GM12878 (cell line): ENCODE results near the gene IFIT5. TPM values are rescaled to one million over a fixed set of nuclear protein-coding genes. Genes with fewer than 3 reads are reported as not detected.

Source experiments
- ATAC-seq: fragments of 200-7000 bp; cut with Tn5 transposase; 3 replicates; pipeline ENCODE4 v1.9.1; 2020; ENCODE audit warnings: mild to moderate bottlenecking, moderate library complexity
- BruUV-seq: library from RNA; stranded (reverse); fragments of 400-500 nt; replicated peaks from 2 replicates; lab custom pipeline; 2021; lab: Mats Ljungman, UMichigan
- CTCF ChIA-PET: fragments of 300-600 bp; sonication (Branson Sonifier 250); formaldehyde crosslinking; extraction: SDS; loops from one replicate; lab custom pipeline; 2021; ENCODE audit warnings: inconsistent platforms; lab: Yijun Ruan, JAX
- POLR2A ChIA-PET: fragments of 350-600 bp; formaldehyde crosslinking; extraction: SDS; loops from one replicate; lab custom pipeline; 2021; ENCODE audit warnings: inconsistent platforms; lab: Charles Lee
- RAD21 ChIA-PET: fragments of 300-600 bp; sonication (Branson Sonifier 250); formaldehyde crosslinking; loops from one replicate; lab custom pipeline; 2023; ENCODE audit warnings: antibody characterized with exemption; ENCODE audit not compliant: unreplicated experiment; lab: Charles Lee
- SMC1A ChIA-PET: fragments of 300-600 bp; sonication (Branson Sonifier 250); formaldehyde crosslinking; loops from one replicate; lab custom pipeline; 2023; ENCODE audit not compliant: unreplicated experiment, uncharacterized antibody; lab: Charles Lee
- DNase-seq: peaks from one replicate; pipeline ENCODE4 v3.0.0-alpha.2; 2011; ENCODE audit warnings: low read depth, low spot score
- FAIRE-seq: peaks from 3 replicates; lab custom pipeline; 2011; peaks lifted over from hg19 to GRCh38; lab: Jason Lieb, UNC
- H2AFZ ChIP-seq: 2 replicates; pipeline ENCODE4 v1.6.0; 2011; ENCODE audit warnings: low read depth, low read length, control low read depth; ENCODE audit not compliant: control insufficient read depth
- H3K27ac ChIP-seq: 2 replicates; pipeline ENCODE4 v1.5.1; 2011; ENCODE audit warnings: control low read depth; ENCODE audit not compliant: control insufficient read depth, insufficient read depth
- H3K27me3 ChIP-seq, 2 experiments: replicated peaks in 1 of 2; 2 replicates each; pipeline versions ENCODE4 v1.6.0 to v1.6.1; 2011; ENCODE audit warnings: low read length in 1 of 2; ENCODE audit not compliant: control insufficient read depth in 2 of 2, insufficient read depth in 2 of 2
- H3K36me3 ChIP-seq, 2 experiments: 2 replicates each; pipeline ENCODE4 v1.5.1; 2011; ENCODE audit warnings: low read length in 1 of 2; ENCODE audit not compliant: control insufficient read depth in 2 of 2, insufficient read depth in 2 of 2
- H3K4me1 ChIP-seq: 2 replicates; pipeline ENCODE4 v1.6.1; 2011; ENCODE audit warnings: mild to moderate bottlenecking, low read length, moderate library complexity, mixed read lengths; ENCODE audit not compliant: control insufficient read depth, insufficient read depth
- H3K4me2 ChIP-seq: 2 replicates; pipeline ENCODE4 v1.6.0; 2011; ENCODE audit warnings: control low read depth; ENCODE audit not compliant: control insufficient read depth, insufficient read depth
- H3K4me3 ChIP-seq: fragments of 200-600 bp; sonication (generic); 2 replicates; pipeline ENCODE4 v1.5.1; 2016
- H3K79me2 ChIP-seq: 2 replicates; pipeline ENCODE4 v1.6.0; 2011; ENCODE audit warnings: low read length; ENCODE audit not compliant: control insufficient read depth, insufficient read depth
- H3K9ac ChIP-seq: 2 replicates; pipeline ENCODE4 v1.8.0; 2011; ENCODE audit warnings: low read length, control low read depth, mixed read lengths; ENCODE audit not compliant: control insufficient read depth, insufficient read depth
- H3K9me3 ChIP-seq: replicated peaks from 3 replicates; pipeline ENCODE4 v1.5.1; 2011; ENCODE audit warnings: mild to moderate bottlenecking, low read length; ENCODE audit not compliant: control insufficient read depth, insufficient read depth
- H4K20me1 ChIP-seq: 2 replicates; pipeline ENCODE4 v1.6.0; 2011; ENCODE audit not compliant: control insufficient read depth, insufficient read depth
- FOS ChIP-seq: IDR thresholded peaks from 3 replicates; pipeline ENCODE4 v1.6.1; 2011; ENCODE audit warnings: borderline replicate concordance; ENCODE audit not compliant: insufficient read length; ENCODE audit errors: extremely low read depth
- FOXK2 ChIP-seq: fragments of 450-650 bp; IDR thresholded peaks from 2 replicates; pipeline ENCODE4 v1.6.1; 2017; ENCODE audit warnings: mild to moderate bottlenecking, moderate library complexity
- IRF4 ChIP-seq: IDR thresholded peaks from 2 replicates; pipeline ENCODE4 v1.6.1; 2011; ENCODE audit warnings: low read depth, low read length
- POLR2AphosphoS5 ChIP-seq: IDR thresholded peaks from 2 replicates; pipeline ENCODE4 v1.6.1; 2011; ENCODE audit warnings: mild to moderate bottlenecking, low read length, inconsistent platforms
- SMC3 ChIP-seq: IDR thresholded peaks from 2 replicates; pipeline ENCODE4 v1.6.1; 2011; ENCODE audit warnings: low read length, improper control_type of control experiment, borderline replicate concordance
- STAT3 ChIP-seq: IDR thresholded peaks from 2 replicates; pipeline ENCODE4 v1.6.1; 2011; ENCODE audit warnings: low read depth, low read length, improper control_type of control experiment
- ZNF217 ChIP-seq: fragments of 450-650 bp; IDR thresholded peaks from 2 replicates; pipeline ENCODE4 v1.6.1; 2017; ENCODE audit warnings: antibody characterized with exemption, mild to moderate bottlenecking
- WGBS: methylation state at CpG from one replicate; pipeline ENCODE4 v1.1.6; 2016; ENCODE audit warnings: low lambda C conversion rate; ENCODE audit not compliant: insufficient replicate concordance, insufficient coverage; ENCODE audit errors: missing lambda C conversion rate; 5-methylcytosine and 5-hydroxymethylcytosine counted together
- in situ Hi-C: fragments of 300-500 bp; cut with MboI; formaldehyde crosslinking; loops from 9 replicates; pipeline ENCODE4 v1.14.3; 2018; ENCODE audit warnings: mixed read lengths
- intact Hi-C: fragments of 100-400 bp; cut with micrococcal nuclease; formaldehyde crosslinking; loops from one replicate; pipeline ENCODE4 v1.14.2; 2022; ENCODE audit not compliant: unreplicated experiment
- polyA plus RNA-seq, 11 experiments: library from polyadenylated mRNA; depleted of rRNA in 4 of 11; unstranded in 6 of 11; stranded (reverse) in 5 of 11; fragments of >200 nt; fragmentation: Nextera tagmentation in 4 of 11; fragmentation: Illumina TruSeq in 1 of 11; extraction: Ambion mirVana in 4 of 11; extraction: Trizol in 1 of 11; gene quantifications; 1 replicate in 1 of 11; 2 replicates in 10 of 11; pipeline versions ENCODE4 v1.2.1 to v1.2.3, GENCODE V29; 2011 to 2016; ENCODE audit warnings: inconsistent platforms in 2 of 11, missing spikeins in 2 of 11, low read depth in 1 of 11
- total RNA-seq, 4 experiments: library from RNA; depleted of rRNA in 3 of 4; stranded (reverse); fragments of >200 nt in 3 of 4; fragmentation: Illumina TruSeq in 1 of 4; extraction: Trizol in 1 of 4; gene quantifications; 2 replicates each; pipeline versions ENCODE4 v1.2.1 to v1.2.3, GENCODE V29; 2013 to 2021
- TF ChIP-seq, protein P1 (sequence below): fragments of 450-650 bp; IDR thresholded peaks from 2 replicates; pipeline ENCODE4 v1.6.1; 2016; ENCODE audit warnings: mild to moderate bottlenecking, moderate library complexity, borderline replicate concordance
- TF ChIP-seq, protein P2 (sequence below): IDR thresholded peaks from 2 replicates; pipeline ENCODE4 v1.6.1; 2011; ENCODE audit warnings: borderline replicate concordance, low read depth, mild to moderate bottlenecking, moderate library complexity, low read length; ENCODE audit not compliant: insufficient read depth, poor library complexity, severe bottlenecking
- TF ChIP-seq, protein P3 (sequence below): IDR thresholded peaks from 2 replicates; pipeline ENCODE4 v1.6.1; 2012; ENCODE audit warnings: low read depth, low read length, improper control_type of control experiment
- TF ChIP-seq, protein P4 (sequence below): IDR thresholded peaks from 2 replicates; pipeline ENCODE4 v1.6.1; 2012; ENCODE audit warnings: low read length, inconsistent platforms
- TF ChIP-seq, protein P5 (sequence below): fragments of 450-650 bp; formaldehyde crosslinking; IDR thresholded peaks from 2 replicates; pipeline ENCODE4 v1.4.0; 2022; ENCODE audit warnings: mild to moderate bottlenecking, moderate library complexity

The IFIT5 gene
- total and polyA plus RNA-seq, 10 of the 15 experiments (the other 5 are each of a cell fraction or from before 2014, with no cell fraction given) = 5.9 to 17.0 (median 10.4) TPM

DNA sequence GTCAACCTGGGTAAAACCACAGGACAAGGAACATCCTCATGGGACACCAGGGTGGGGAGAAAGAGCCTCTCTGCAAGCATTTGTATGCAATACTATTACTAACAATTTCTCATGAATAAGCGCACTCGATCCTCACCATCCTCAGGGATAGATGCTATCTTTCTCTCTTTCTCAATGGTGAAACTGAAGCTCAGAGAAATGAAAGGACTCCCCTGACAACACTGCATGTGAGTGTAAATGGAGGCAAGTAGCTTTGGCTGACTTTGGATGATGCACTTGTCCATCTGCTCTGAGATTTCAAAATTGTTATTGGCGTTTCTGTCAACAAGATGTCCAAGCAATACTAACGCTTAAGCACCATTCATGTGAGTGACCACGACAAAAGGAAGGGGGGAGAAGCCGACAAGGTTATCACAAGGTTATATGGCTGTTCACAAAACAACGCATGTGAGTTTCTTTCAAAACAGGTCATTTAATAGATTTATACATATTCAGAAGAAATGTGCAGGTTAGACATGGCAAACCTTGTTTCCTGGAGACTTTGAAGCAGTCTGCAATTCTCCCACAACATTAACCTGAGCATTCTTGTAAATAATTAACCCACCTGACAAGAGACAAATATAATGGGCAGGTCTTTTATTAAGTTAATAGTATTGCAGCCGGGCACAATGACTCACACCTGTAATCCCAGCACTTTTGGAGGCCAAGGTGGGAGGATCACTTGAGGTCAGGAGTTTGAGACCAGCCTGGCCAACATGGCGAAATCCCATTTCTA is 54.0 kb downstream of the IFIT5 start:
- H3K27ac ChIP-seq = no peak overlapping the region
- H3K4me1 ChIP-seq = no peaks in the 10 kb centered on the region
- no peak overlapping the region for H2AFZ ChIP-seq
- intact Hi-C loops (no loop called here), in situ Hi-C loops (no loop called here)
- H3K9me3 ChIP-seq = no peaks in the 10 kb centered on the region
- ATAC-seq = no peak
- 61% methylated on average over 9 of the region's 9 CpGs for WGBS
- H3K9ac ChIP-seq = no peak overlapping the region
- H4K20me1 ChIP-seq = no peaks in the 10 kb centered on the region
- no peak for FAIRE-seq
- no peaks in the 10 kb centered on the region for H3K27me3 ChIP-seq
- H3K4me3 ChIP-seq = no peak overlapping the region
- SMC1A ChIA-PET = interaction anchor here (0.9 to 1.3 kb wide), 2 partner anchors 11 to 21 kb away, joined by 3 to 4 read pairs; no protein-coding TSS in a partner anchor
- H3K79me2 ChIP-seq = no peaks in the 10 kb centered on the region
- BruUV-seq = no TSS peak
- POLR2A ChIA-PET = no interaction called here
- no peak for DNase-seq
- RAD21 ChIA-PET = no interaction called here
- CTCF ChIA-PET = interaction anchor here (2.7 kb wide), 1 partner anchor 96 kb away, joined by 9 read pairs; no protein-coding TSS in a partner anchor
- H3K36me3 ChIP-seq = no peaks in the 10 kb centered on the region
- H3K4me2 ChIP-seq = no peak overlapping the region
- TF ChIP-seq, protein P1, sequence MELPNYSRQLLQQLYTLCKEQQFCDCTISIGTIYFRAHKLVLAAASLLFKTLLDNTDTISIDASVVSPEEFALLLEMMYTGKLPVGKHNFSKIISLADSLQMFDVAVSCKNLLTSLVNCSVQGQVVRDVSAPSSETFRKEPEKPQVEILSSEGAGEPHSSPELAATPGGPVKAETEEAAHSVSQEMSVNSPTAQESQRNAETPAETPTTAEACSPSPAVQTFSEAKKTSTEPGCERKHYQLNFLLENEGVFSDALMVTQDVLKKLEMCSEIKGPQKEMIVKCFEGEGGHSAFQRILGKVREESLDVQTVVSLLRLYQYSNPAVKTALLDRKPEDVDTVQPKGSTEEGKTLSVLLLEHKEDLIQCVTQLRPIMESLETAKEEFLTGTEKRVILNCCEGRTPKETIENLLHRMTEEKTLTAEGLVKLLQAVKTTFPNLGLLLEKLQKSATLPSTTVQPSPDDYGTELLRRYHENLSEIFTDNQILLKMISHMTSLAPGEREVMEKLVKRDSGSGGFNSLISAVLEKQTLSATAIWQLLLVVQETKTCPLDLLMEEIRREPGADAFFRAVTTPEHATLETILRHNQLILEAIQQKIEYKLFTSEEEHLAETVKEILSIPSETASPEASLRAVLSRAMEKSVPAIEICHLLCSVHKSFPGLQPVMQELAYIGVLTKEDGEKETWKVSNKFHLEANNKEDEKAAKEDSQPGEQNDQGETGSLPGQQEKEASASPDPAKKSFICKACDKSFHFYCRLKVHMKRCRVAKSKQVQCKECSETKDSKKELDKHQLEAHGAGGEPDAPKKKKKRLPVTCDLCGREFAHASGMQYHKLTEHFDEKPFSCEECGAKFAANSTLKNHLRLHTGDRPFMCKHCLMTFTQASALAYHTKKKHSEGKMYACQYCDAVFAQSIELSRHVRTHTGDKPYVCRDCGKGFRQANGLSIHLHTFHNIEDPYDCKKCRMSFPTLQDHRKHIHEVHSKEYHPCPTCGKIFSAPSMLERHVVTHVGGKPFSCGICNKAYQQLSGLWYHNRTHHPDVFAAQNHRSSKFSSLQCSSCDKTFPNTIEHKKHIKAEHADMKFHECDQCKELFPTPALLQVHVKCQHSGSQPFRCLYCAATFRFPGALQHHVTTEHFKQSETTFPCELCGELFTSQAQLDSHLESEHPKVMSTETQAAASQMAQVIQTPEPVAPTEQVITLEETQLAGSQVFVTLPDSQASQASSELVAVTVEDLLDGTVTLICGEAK = no peak
- TF ChIP-seq SMC3 = no peak
- TF ChIP-seq, protein P2, sequence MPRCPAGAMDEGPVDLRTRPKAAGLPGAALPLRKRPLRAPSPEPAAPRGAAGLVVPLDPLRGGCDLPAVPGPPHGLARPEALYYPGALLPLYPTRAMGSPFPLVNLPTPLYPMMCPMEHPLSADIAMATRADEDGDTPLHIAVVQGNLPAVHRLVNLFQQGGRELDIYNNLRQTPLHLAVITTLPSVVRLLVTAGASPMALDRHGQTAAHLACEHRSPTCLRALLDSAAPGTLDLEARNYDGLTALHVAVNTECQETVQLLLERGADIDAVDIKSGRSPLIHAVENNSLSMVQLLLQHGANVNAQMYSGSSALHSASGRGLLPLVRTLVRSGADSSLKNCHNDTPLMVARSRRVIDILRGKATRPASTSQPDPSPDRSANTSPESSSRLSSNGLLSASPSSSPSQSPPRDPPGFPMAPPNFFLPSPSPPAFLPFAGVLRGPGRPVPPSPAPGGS = no peak
- TF ChIP-seq, protein P3, sequence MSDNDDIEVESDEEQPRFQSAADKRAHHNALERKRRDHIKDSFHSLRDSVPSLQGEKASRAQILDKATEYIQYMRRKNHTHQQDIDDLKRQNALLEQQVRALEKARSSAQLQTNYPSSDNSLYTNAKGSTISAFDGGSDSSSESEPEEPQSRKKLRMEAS = no peak
- TF ChIP-seq ZNF217 = no peak
- TF ChIP-seq FOXK2 = no peak
- TF ChIP-seq, protein P4, sequence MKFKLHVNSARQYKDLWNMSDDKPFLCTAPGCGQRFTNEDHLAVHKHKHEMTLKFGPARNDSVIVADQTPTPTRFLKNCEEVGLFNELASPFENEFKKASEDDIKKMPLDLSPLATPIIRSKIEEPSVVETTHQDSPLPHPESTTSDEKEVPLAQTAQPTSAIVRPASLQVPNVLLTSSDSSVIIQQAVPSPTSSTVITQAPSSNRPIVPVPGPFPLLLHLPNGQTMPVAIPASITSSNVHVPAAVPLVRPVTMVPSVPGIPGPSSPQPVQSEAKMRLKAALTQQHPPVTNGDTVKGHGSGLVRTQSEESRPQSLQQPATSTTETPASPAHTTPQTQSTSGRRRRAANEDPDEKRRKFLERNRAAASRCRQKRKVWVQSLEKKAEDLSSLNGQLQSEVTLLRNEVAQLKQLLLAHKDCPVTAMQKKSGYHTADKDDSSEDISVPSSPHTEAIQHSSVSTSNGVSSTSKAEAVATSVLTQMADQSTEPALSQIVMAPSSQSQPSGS = no peak
- no peak for TF ChIP-seq IRF4
- TF ChIP-seq FOS = no peak
- TF ChIP-seq, protein P5, sequence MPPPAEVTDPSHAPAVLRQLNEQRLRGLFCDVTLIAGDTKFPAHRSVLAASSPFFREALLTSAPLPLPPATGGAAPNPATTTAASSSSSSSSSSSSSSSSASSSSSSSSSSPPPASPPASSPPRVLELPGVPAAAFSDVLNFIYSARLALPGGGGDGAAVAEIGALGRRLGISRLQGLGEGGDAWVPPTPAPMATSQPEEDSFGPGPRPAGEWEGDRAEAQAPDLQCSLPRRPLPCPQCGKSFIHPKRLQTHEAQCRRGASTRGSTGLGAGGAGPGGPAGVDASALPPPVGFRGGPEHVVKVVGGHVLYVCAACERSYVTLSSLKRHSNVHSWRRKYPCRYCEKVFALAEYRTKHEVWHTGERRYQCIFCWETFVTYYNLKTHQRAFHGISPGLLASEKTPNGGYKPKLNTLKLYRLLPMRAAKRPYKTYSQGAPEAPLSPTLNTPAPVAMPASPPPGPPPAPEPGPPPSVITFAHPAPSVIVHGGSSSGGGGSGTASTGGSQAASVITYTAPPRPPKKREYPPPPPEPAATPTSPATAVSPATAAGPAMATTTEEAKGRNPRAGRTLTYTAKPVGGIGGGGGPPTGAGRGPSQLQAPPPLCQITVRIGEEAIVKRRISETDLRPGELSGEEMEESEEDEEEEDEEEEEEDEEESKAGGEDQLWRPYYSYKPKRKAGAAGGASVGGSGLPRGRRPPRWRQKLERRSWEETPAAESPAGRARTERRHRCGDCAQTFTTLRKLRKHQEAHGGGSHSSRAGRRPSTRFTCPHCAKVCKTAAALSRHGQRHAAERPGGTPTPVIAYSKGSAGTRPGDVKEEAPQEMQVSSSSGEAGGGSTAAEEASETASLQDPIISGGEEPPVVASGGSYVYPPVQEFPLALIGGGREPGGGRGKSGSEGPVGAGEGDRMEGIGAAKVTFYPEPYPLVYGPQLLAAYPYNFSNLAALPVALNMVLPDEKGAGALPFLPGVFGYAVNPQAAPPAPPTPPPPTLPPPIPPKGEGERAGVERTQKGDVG = no peak
- no peak for TF ChIP-seq POLR2AphosphoS5
- TF ChIP-seq STAT3 = no peak
